Spinal cord (tissue), 10 donors: Measurements from ENCODE around the gene HAUS3. TPM values are rescaled to one million over a fixed set of nuclear protein-coding genes. Genes with fewer than 3 reads are reported as not detected.

ENCODE experiments used
- DNase-seq, 6 donors: peaks; one replicate each; pipeline versions ENCODE4 v3.0.0 to v3.0.0-alpha.2; 2013 to 2015; ENCODE audit warnings: low spot score in 6 of 6, low read depth in 4 of 6
- H3K27ac ChIP-seq: one replicate; pipeline ENCODE4 v1.5.1; 2013; ENCODE audit warnings: low read depth, low read length, control low read depth
- H3K27me3 ChIP-seq: one replicate; pipeline ENCODE4 v1.6.1; 2013; ENCODE audit warnings: low read length; ENCODE audit not compliant: control insufficient read depth, insufficient read depth
- H3K36me3 ChIP-seq: one replicate; pipeline ENCODE4 v1.6.1; 2013; ENCODE audit warnings: low read length; ENCODE audit not compliant: control insufficient read depth, insufficient read depth
- H3K4me1 ChIP-seq: one replicate; pipeline ENCODE4 v1.6.1; 2013; ENCODE audit warnings: low read length; ENCODE audit not compliant: control insufficient read depth, insufficient read depth
- H3K4me3 ChIP-seq: one replicate; pipeline ENCODE4 v1.5.1; 2013; ENCODE audit warnings: low read depth, low read length, control low read depth
- H3K9me3 ChIP-seq: one replicate; pipeline ENCODE4 v1.6.1; 2013; ENCODE audit warnings: low read length; ENCODE audit not compliant: control insufficient read depth, insufficient read depth
- WGBS: methylation state at CpG from one replicate; pipeline ENCODE4 v1.1.5; 2013; ENCODE audit warnings: missing lambda C conversion rate; ENCODE audit not compliant: insufficient coverage; 5-methylcytosine and 5-hydroxymethylcytosine counted together
- polyA plus RNA-seq, 2 donors: library from polyadenylated mRNA; unstranded; fragments of 120-200 nt; gene quantifications; one replicate each; pipeline ENCODE4 v1.2.1, GENCODE V29; 2013; ENCODE audit not compliant: insufficient read length in 2 of 2
- total RNA-seq, 2 donors: library from RNA; depleted of rRNA in 1 of 2; stranded (reverse); fragments of 120-200 nt in 1 of 2; fragments of >200 nt in 1 of 2; gene quantifications; one replicate each; pipeline versions ENCODE4 v1.2.3 to v1.2.4, GENCODE V29; 2013 to 2014
- donor health status: healthy.

HAUS3 gene
- total and polyA plus RNA-seq, 4 donors = 13.2 to 22.6 (median 16.9) TPM

DNA sequence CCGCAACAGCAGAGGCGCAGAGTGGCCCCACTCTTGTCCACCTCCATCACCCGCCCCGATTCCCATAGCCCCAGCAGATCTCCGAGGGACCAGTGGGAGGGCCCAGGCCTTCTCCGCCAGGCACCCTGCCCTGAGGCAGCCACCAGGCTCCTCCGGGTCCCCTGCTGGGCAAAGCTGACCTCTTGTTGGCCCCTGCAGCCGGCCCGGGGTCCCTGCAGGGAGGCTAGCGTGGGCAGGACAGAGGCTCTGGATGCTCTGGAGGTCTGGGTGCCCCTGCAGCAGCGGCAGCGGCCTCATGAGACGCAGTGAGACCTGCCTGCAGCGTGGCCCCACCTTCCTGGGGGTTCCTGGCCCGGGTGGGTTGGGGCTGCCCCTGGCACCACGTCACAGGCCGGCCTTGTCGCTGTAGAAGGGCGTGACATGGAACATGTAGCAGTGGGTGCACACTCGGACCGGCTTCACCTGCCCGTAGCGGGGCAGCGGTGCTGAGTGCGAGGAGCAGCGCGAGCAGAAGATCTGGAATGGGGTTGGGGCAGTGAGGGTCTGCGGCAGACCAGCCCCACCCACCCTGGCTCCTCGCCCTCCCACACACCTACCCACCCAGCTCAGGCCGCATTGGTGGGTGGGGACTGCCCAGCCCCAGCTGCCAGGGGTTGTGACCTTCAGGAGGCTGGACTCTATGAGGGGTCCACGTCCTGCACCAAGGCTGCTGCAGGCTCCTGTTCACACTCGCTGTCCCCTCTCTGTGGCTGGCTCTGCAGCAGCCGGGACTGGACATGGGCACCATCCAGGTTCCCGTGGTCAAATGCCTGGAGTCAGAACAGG is 28.6 kb upstream of the HAUS3 start:
- Histone ChIP-seq H3K4me1 (peaks cover 21% of the 10 kb centered on the region), H3K4me3 (no peak overlapping the region), H3K27me3 (no peaks in the 10 kb centered on the region), H3K36me3 (peaks cover 48% of the 10 kb centered on the region), H3K27ac (no peak overlapping the region), H3K9me3 (no peaks in the 10 kb centered on the region)
- WGBS = 80% methylated on average over 23 of the region's 34 CpGs
- no peak for DNase-seq

DNA sequence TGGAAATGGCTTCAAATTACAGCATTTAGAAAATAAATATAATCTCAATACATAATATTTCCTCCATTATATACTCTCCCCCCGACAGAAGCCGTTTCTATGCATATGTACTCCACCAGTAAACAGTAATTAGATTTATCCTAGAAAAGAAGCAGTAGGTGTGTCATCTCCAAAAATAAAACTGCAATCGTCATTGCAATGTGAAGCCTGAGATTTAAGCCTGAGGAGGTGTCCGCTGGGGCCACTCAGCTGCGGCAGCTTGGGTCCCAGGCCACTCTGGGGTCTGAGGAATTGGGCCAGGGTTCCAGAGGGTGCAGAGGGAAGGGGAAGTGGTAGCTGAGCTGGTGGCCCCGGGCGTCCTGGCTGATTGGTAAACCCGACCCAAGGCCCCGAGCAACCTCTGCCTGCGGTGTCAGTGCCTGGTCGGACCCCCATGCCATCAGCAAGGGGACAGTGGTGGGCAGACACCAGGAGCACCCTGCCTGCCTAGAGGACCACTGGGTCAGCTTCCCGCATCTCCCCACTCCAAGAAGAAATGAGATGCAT is 27.8 kb upstream of the HAUS3 start:
- Histone ChIP-seq H3K4me3 (no peak overlapping the region), H3K9me3 (no peaks in the 10 kb centered on the region), H3K27me3 (no peaks in the 10 kb centered on the region), H3K36me3 (peaks cover 48% of the 10 kb centered on the region), H3K4me1 (peaks cover 28% of the 10 kb centered on the region), H3K27ac (no peak overlapping the region)
- no peak for DNase-seq
- WGBS = 89% methylated on average over 10 of the region's 12 CpGs

DNA sequence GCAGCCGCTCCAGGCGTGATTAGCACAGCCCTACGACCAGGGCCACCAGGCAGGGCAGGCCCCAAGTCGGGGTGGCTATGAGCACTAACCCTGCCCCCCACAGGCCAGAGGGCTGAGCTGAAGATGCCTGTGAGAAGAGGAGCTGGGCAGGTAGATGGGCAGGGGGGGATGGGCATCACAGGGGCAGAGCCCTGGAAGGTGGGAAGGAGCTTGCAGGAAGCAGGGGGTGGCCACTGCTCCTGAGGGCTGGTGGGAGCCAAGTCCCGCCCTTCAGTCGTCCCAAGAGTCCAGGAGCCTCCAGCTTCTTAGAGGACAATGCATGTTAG is 27.2 kb upstream of the HAUS3 start:
- WGBS = 35% methylated on average over 6 of the region's 6 CpGs
- DNase-seq = no peak
- Histone ChIP-seq H3K4me1 (peaks cover 33% of the 10 kb centered on the region), H3K27me3 (no peaks in the 10 kb centered on the region), H3K27ac (no peak overlapping the region), H3K9me3 (no peaks in the 10 kb centered on the region), H3K4me3 (no peak overlapping the region), H3K36me3 (peaks cover 48% of the 10 kb centered on the region)

DNA sequence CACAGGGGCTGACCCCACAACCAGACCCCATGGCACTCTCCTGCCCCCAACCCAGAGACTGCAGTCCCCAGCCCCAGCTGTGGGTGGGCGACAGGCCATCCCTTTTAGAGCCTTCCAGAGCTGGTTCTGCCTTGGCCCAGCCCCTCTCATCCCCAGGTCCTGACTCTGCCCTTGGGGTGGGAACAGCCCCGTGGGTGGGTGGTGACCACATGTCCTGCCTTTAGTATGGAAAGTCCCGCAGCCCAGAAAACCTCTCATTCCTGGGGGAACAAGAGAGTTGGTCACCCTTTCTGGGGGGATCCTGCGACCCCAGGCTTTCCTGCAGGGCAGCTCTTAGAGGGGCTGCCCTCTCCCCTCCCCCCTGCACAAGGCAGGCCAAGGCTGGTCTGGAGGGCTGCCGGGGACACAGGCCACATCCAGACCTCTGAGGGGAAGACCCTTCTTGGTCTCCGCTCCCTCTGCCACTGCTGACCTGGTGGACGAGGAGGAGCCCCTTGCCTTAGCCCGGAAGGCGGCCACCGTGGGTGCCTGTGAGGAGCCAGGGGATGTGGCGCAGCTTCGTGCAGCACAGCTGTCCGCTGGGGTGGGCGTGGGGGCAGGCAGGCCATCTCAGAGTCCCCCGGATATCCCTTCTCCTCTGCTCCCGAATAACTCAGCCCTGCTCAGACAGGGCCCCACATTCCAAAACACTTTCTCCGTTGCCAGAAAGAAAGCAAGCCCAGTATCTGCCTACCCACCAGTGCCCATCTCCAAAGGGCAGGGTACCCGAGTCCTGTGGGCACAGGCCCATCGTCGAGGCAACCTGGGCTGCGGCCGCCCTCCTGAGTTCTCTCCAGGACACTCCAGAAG is 26.7 kb upstream of the HAUS3 start:
- WGBS = 75% methylated on average over 21 of the region's 22 CpGs
- Histone ChIP-seq H3K27ac (no peak overlapping the region), H3K36me3 (peaks cover 45% of the 10 kb centered on the region), H3K27me3 (no peaks in the 10 kb centered on the region), H3K4me1 (peaks cover 39% of the 10 kb centered on the region), H3K9me3 (no peaks in the 10 kb centered on the region), H3K4me3 (no peak overlapping the region)
- no peak for DNase-seq

DNA sequence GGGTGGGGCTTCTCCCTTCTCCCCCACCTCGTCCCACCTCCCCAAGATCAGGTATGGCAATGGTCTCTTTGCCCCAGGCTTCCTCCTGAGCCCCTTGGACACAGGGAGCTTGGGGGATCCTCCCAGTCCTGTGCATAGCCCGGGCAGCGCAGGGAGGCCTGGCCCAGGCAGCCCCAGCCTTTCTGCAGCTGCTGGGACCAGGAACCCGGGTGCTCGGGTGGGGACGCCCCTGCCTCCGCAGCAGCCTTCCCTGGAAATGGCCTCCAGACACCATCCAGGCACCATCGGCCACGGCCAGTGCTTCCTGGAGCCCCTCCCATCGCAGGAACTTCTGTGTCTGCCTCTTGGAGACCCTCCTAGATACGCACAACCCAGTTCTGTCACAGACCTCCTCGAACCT is 25.9 kb upstream of the HAUS3 start:
- no peak overlapping the region for H3K27ac ChIP-seq
- H3K27me3 ChIP-seq = no peaks in the 10 kb centered on the region
- WGBS = 83% methylated on average over 10 of the region's 12 CpGs
- H3K36me3 ChIP-seq = peaks cover 39% of the 10 kb centered on the region
- DNase-seq = no peak
- H3K4me3 ChIP-seq = no peak overlapping the region
- H3K9me3 ChIP-seq = no peaks in the 10 kb centered on the region
- peaks cover 47% of the 10 kb centered on the region for H3K4me1 ChIP-seq

DNA sequence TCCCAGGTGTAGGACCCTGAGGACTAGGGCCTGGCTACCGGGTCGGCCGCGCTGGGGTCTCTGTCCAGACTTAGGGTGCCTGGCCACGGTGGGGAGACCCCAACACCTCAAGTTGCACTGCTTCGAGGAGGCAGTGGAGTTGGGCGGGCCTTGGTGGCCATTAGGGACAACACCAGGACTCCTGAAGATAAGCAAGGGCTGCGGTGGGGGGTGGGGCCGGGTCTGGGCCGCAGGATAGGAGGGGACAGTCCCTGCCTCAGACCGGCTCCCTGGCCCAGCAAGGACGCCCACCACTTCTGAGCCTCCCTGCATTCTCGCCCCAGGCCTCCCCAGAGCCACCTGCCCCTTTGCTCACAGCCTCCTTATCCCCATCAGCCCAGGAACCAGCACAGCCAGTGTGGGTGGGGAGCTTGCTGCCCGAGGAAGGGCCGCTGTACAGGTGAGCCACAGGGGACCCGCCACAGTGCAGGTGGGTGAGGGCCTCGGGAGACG is 25.4 kb upstream of the HAUS3 start:
- 81% methylated on average over 17 of the region's 18 CpGs for WGBS
- DNase-seq = no peak
- no peaks in the 10 kb centered on the region for H3K27me3 ChIP-seq
- H3K4me3 ChIP-seq = no peak overlapping the region
- peaks cover 50% of the 10 kb centered on the region for H3K4me1 ChIP-seq
- H3K36me3 ChIP-seq = peaks cover 35% of the 10 kb centered on the region
- H3K9me3 ChIP-seq = no peaks in the 10 kb centered on the region
- no peak overlapping the region for H3K27ac ChIP-seq

DNA sequence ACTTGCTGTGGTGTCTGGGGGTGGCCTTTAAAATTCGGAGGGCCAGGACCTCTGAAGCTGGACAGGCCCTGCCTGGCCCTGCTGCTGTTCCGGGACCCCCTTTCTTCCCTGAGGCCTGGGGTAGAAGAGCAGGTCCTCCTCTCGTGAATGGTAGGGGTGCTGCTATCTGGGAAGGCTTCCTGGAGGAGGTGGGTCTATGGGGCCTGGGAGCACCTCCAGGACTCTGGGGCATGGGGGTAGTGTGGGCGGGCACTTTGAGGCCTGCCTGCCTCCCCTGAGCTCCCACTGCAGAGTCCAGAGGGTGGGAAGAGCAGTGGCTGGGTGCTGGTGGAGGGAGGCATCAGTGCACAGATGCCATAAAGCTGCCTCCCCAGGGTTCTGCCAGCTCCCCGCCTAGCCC is 24.9 kb upstream of the HAUS3 start:
- H3K4me3 ChIP-seq = no peak overlapping the region
- H3K27ac ChIP-seq = no peak overlapping the region
- H3K36me3 ChIP-seq = peaks cover 29% of the 10 kb centered on the region
- 87% methylated on average over 4 of the region's 5 CpGs for whole genome bisulfite sequencing
- no peaks in the 10 kb centered on the region for H3K9me3 ChIP-seq
- DNase-seq = no peak
- H3K4me1 ChIP-seq = peaks cover 50% of the 10 kb centered on the region
- no peaks in the 10 kb centered on the region for H3K27me3 ChIP-seq

DNA sequence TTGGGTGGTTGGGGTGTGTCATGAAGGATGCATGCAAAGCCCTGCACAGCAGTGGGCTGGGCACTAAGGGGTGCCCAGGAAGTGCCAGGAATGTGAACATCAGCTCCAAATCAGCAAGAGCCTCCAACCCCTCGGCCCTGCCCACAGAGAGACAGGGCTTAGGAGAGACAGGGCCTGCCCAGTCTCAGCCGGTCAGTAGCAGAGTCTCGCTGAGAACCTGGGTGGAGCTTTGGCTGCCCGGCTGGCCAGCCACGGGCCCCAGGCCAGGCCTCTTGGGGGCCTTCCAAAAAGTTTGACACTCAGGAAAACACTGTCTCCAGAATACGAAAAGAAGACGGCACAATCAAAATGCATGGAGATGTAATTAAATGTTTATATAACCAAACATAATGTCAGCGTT is 24.3 kb upstream of the HAUS3 start:
- Histone ChIP-seq H3K9me3 (no peaks in the 10 kb centered on the region), H3K4me3 (no peak overlapping the region), H3K4me1 (peaks cover 47% of the 10 kb centered on the region), H3K27ac (peak overlapping the region; percentile 47), H3K36me3 (peaks cover 23% of the 10 kb centered on the region), H3K27me3 (no peaks in the 10 kb centered on the region)
- DNase-seq = peak in 2 of 6 donors; percentile 32 to 65
- 13% methylated on average over 3 of the region's 8 CpGs for WGBS

DNA sequence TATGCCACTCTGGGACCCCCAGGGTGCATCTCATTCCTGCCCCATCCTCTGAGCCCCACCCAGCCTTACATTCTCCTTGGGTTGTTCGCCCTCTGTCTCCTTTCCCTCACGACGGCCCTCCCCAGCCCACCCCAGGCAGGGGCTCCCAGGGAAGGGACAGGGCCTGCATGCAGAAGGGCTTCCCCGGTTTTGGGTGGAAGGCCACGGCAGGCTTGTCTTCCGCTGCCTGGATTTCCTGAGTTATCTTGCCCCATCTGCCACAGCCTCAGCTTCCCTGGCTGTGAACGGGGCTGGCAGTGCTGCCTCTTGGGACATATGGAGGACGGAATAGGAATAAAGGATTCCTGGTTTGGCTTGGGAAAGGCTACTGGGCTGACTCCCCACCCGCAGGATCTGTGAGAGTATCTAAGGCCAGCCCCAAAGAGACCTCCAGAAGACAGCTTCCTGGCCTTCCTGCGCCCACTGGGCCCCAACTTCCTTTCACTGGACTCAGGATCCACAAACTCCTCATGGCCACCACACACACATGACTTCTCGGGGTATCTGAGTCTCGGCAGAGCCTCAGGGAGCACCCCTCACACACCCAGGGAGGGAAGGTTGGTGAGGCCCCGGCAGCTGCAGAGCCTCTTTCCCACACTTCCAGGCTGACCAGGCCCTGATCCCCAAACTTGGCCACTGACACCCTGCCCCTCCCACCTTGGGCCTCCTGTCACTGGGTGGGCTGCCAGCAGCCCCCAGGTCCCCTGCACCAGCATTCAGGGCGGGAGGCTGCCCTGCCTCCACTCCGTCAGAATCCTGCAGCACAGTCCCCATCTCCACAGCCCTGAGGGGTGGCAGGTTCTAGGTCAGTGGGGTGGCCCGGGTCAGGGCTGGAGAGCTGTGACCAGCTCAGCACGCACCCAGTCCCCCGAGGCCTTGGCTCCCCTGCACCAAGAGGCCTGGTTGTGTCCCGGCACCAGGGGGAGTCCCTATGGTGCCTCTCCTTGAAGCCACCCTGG is 23.5 kb upstream of the HAUS3 start:
- H3K4me1 ChIP-seq = peaks cover 54% of the 10 kb centered on the region
- 85% methylated on average over 16 of the region's 19 CpGs for WGBS
- no peak for DNase-seq
- H3K27ac ChIP-seq = peak overlapping the region; percentile 47
- no peak overlapping the region for H3K4me3 ChIP-seq
- no peaks in the 10 kb centered on the region for H3K9me3 ChIP-seq
- peaks cover 20% of the 10 kb centered on the region for H3K36me3 ChIP-seq
- H3K27me3 ChIP-seq = no peaks in the 10 kb centered on the region
